ENCODE data around the gene ING1.

ING1 gene

GRCh38 chr13:110702089-110702488, 11.4 kb upstream of the ING1 start:
- Histone ChIP-seq H2AFZ (ENCODE audit: insufficient read depth, low read length, poor library complexity) (no peak overlapping the region), H3K23ac (ENCODE audit: low read length) (no peak overlapping the region), H2AK5ac (ENCODE audit: low read length) (no peak overlapping the region), H3K14ac (ENCODE audit: low read length) (no peak overlapping the region), H2BK5ac (ENCODE audit: low read depth, low read length, poor library complexity) (no peak overlapping the region), H3K4me1 (ENCODE audit: control insufficient read depth in 1 of 2, insufficient read depth in 2 of 2, low read length in 2 of 2) (peaks cover 3 to 11% of the 10 kb centered on the region in 2 experiments), H3K27ac (ENCODE audit: low read depth, low read length) (no peak overlapping the region), H3K36me3 (ENCODE audit: control insufficient read depth in 1 of 2, insufficient read depth in 2 of 2, low read length in 2 of 2) (peaks cover 16 to 32% of the 10 kb centered on the region in 2 experiments), H3K4me2 (ENCODE audit: low read length) (no peak overlapping the region), H3K4ac (ENCODE audit: low read depth, low read length) (no peak overlapping the region), H3K9ac (ENCODE audit: low read length) (no peak overlapping the region), H4K8ac (ENCODE audit: low read depth, low read length) (no peak overlapping the region), H4K91ac (ENCODE audit: low read depth, low read length) (no peak overlapping the region), H3K9me3 (ENCODE audit: insufficient read depth, low read depth, low read length) (peaks cover 10% of the 10 kb centered on the region), H3K4me3 (ENCODE audit: low read depth, low read length) (no peak overlapping the region), H3K18ac (ENCODE audit: low read length) (no peak overlapping the region), H4K12ac (ENCODE audit: low read depth, low read length) (no peak overlapping the region), H3K27me3 (ENCODE audit: insufficient read depth, low read length) (no peaks in the 10 kb centered on the region), H3K79me2 (ENCODE audit: control insufficient read depth, insufficient read depth, low read length, poor library complexity) (peaks cover 3% of the 10 kb centered on the region), H2BK120ac (ENCODE audit: insufficient read depth, low read length, poor library complexity) (no peak overlapping the region), H2BK12ac (ENCODE audit: low read length) (no peak overlapping the region), H3K79me1 (ENCODE audit: low read length) (peaks cover 3% of the 10 kb centered on the region)
- WGBS (ENCODE audit: extremely low coverage, insufficient coverage, insufficient read length): no CpG with 5 or more reads among the region's 3 CpGs
- DNase-seq: no peak

DNA sequence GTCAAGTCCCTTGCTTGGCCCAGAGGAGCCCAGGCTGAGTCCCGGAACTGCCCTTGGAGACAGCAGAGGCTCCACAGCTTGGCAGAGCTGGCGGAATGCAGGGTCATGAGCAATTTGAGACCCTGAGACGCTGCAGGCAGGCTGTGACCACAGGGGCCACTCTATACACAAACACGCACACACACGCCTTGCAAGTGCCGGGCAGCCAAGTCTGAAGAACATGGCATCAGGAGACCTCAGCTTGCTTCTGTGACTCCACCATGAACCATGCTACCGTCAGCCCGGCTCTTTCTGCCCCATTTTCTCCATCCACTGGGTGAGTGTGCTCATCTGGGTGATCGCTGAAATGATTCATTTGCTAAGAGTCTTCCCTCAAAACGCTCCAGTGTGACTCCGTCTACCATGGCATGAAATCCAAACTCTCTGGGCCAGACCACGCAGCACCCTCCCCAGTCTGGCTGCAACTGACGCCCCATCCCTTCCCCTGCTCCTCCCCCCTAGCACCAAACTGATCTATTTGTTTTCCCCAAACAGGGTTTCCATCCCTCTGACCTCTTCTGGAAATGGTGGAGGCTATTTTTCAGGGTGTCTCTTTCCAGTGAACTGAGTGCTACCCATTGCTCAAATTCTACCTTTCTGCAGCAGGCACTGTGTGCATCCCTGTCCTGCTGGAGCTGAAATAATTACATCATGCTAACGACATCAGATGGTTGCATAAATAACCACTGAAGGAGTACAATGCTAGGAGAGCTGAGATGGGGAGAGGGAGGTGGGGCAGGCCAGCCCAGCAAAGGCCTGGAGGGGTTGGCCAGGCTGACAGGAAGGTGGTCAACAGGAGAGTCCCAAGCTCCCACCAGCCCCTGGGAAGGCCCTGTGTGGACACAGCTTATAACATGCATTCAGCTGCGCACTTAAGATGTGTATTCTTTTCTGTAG, 10.6 kb upstream of the ING1 start:
- no peak overlapping the region for H3K4me3 ChIP-seq (ENCODE audit: low read depth, low read length)
- no peak overlapping the region for H3K4me2 ChIP-seq (ENCODE audit: low read length)
- H3K36me3 ChIP-seq (ENCODE audit: control insufficient read depth in 1 of 2, insufficient read depth in 2 of 2, low read length in 2 of 2): peaks cover 16 to 30% of the 10 kb centered on the region in 2 experiments
- H3K27me3 ChIP-seq (ENCODE audit: insufficient read depth, low read length): no peaks in the 10 kb centered on the region
- no peak overlapping the region for H3K9ac ChIP-seq (ENCODE audit: low read length)
- H2BK12ac ChIP-seq (ENCODE audit: low read length): no peak overlapping the region
- no CpG with 5 or more reads among the region's 15 CpGs for WGBS (ENCODE audit: extremely low coverage, insufficient coverage, insufficient read length)
- no peak overlapping the region for H4K8ac ChIP-seq (ENCODE audit: low read depth, low read length)
- peaks cover 3 to 11% of the 10 kb centered on the region in 2 experiments for H3K4me1 ChIP-seq (ENCODE audit: control insufficient read depth in 1 of 2, insufficient read depth in 2 of 2, low read length in 2 of 2)
- H3K79me2 ChIP-seq (ENCODE audit: control insufficient read depth, insufficient read depth, low read length, poor library complexity): peaks cover 3% of the 10 kb centered on the region
- H3K9me3 ChIP-seq (ENCODE audit: insufficient read depth, low read depth, low read length): peaks cover 10% of the 10 kb centered on the region
- H3K27ac ChIP-seq (ENCODE audit: low read depth, low read length): no peak overlapping the region
- no peak overlapping the region for H2AK5ac ChIP-seq (ENCODE audit: low read length)
- H2BK120ac ChIP-seq (ENCODE audit: insufficient read depth, low read length, poor library complexity): no peak overlapping the region
- no peak overlapping the region for H4K12ac ChIP-seq (ENCODE audit: low read depth, low read length)
- H3K79me1 ChIP-seq (ENCODE audit: low read length): peaks cover 3% of the 10 kb centered on the region
- H3K4ac ChIP-seq (ENCODE audit: low read depth, low read length): no peak overlapping the region
- H3K14ac ChIP-seq (ENCODE audit: low read length): no peak overlapping the region
- H3K23ac ChIP-seq (ENCODE audit: low read length): peak overlapping the region; percentile 80
- no peak overlapping the region for H2AFZ ChIP-seq (ENCODE audit: insufficient read depth, low read length, poor library complexity)
- DNase-seq: no peak
- H4K91ac ChIP-seq (ENCODE audit: low read depth, low read length): no peak overlapping the region
- H3K18ac ChIP-seq (ENCODE audit: low read length): no peak overlapping the region
- no peak overlapping the region for H2BK5ac ChIP-seq (ENCODE audit: low read depth, low read length, poor library complexity)

GRCh38 chr13:110705356-110705825, 8.1 kb upstream of the ING1 start:
- no peaks in the 10 kb centered on the region for H3K27me3 ChIP-seq (ENCODE audit: insufficient read depth, low read length)
- H3K79me2 ChIP-seq (ENCODE audit: control insufficient read depth, insufficient read depth, low read length, poor library complexity): peaks cover 3% of the 10 kb centered on the region
- H2BK12ac ChIP-seq (ENCODE audit: low read length): no peak overlapping the region
- H3K79me1 ChIP-seq (ENCODE audit: low read length): peaks cover 3% of the 10 kb centered on the region
- H3K18ac ChIP-seq (ENCODE audit: low read length): peak overlapping the region; percentile 96
- peak overlapping the region; percentile 68 for H2BK120ac ChIP-seq (ENCODE audit: insufficient read depth, low read length, poor library complexity)
- H3K27ac ChIP-seq (ENCODE audit: low read depth, low read length): peak overlapping the region; percentile 54
- H2BK5ac ChIP-seq (ENCODE audit: low read depth, low read length, poor library complexity): peak overlapping the region; percentile 71
- DNase-seq: peak in 1 of 2 donors; percentile 25
- H3K4me3 ChIP-seq (ENCODE audit: low read depth, low read length): peak overlapping the region; percentile 87
- H3K4me2 ChIP-seq (ENCODE audit: low read length): peak overlapping the region; percentile 94
- no CpG with 5 or more reads among the region's 12 CpGs for WGBS (ENCODE audit: extremely low coverage, insufficient coverage, insufficient read length)
- H4K8ac ChIP-seq (ENCODE audit: low read depth, low read length): peak overlapping the region; percentile 91
- peaks cover 7% of the 10 kb centered on the region for H3K9me3 ChIP-seq (ENCODE audit: insufficient read depth, low read depth, low read length)
- H4K91ac ChIP-seq (ENCODE audit: low read depth, low read length): peak overlapping the region; percentile 90
- H3K36me3 ChIP-seq (ENCODE audit: control insufficient read depth in 1 of 2, insufficient read depth in 2 of 2, low read length in 2 of 2): peaks cover under 1 to 14% of the 10 kb centered on the region in 2 experiments
- peak overlapping the region; percentile 31 for H2AK5ac ChIP-seq (ENCODE audit: low read length)
- peak overlapping the region; percentile 95 for H2AFZ ChIP-seq (ENCODE audit: insufficient read depth, low read length, poor library complexity)
- peak overlapping the region; percentile 80 for H3K14ac ChIP-seq (ENCODE audit: low read length)
- peaks cover 3 to 11% of the 10 kb centered on the region in 2 experiments for H3K4me1 ChIP-seq (ENCODE audit: control insufficient read depth in 1 of 2, insufficient read depth in 2 of 2, low read length in 2 of 2)
- H3K9ac ChIP-seq (ENCODE audit: low read length): peak overlapping the region; percentile 91
- H4K12ac ChIP-seq (ENCODE audit: low read depth, low read length): peak overlapping the region; percentile 92
- peak overlapping the region; percentile 84 for H3K4ac ChIP-seq (ENCODE audit: low read depth, low read length)
- no peak overlapping the region for H3K23ac ChIP-seq (ENCODE audit: low read length)

DNA sequence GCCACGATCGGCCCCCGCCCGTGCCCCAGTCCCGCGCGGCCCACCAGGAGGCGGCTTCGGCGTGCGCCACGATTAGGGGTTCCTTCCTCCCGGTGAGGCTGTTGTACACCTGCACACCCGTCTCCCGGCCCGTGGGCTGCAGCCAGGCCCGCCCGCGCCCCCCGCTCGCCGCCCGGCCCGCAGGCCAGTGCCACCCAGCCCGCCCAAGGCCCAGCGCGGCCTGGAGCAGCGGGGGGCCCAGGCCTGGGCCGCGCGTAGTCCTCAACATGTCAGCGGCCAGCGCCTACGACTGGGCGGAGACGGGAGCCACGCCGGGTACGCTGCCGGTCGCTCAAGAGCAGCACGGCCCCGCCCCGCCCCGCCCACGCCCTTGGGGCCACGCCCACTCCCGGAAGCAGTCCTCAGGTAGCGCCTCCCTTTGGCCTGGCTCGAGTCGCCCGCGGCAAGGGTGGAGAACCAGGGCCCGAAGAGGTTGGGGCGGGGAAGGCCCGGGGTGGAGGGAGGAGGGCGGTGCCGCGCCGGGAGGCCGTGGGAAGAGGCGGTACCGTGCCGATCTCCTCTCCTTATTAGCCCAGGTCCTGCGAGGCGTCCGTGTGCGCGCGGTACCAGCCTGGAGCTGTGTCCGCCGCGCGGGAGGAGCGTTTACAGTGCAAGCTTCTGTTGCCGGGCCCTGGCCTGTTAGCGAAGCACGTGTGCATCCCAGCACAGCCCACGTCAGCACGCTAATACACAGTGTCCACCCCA, 7.5 kb upstream of the ING1 start, which contains the start of gene CARS2:
TSS of gene CARS2 (minus strand) at position 291 of the 744 bp plus-strand sequence. CDS start at position 268, 23 bp downstream.
- peak within 1 kb of the TSS; percentile 54 for H3K27ac ChIP-seq (ENCODE audit: low read depth, low read length)
- H2BK12ac ChIP-seq (ENCODE audit: low read length): no peak within 1 kb of the TSS
- H3K14ac ChIP-seq (ENCODE audit: low read length): peak within 1 kb of the TSS; percentile 80
- peak within 1 kb of the TSS; percentile 84 for H3K4ac ChIP-seq (ENCODE audit: low read depth, low read length)
- peak within 1 kb of the TSS; percentile 92 for H4K12ac ChIP-seq (ENCODE audit: low read depth, low read length)
- WGBS (ENCODE audit: extremely low coverage, insufficient coverage, insufficient read length): no CpG with 5 or more reads among the region's 80 CpGs
- H4K91ac ChIP-seq (ENCODE audit: low read depth, low read length): peak within 1 kb of the TSS; percentile 90
- H3K23ac ChIP-seq (ENCODE audit: low read length): peak within 1 kb of the TSS; percentile 100
- peak within 1 kb of the TSS; percentile 71 for H2BK5ac ChIP-seq (ENCODE audit: low read depth, low read length, poor library complexity)
- H3K36me3 ChIP-seq (ENCODE audit: control insufficient read depth in 1 of 2, insufficient read depth in 2 of 2, low read length in 2 of 2): peaks cover 0 to 10% of the 10 kb centered on the region in 2 experiments
- H3K79me1 ChIP-seq (ENCODE audit: low read length): peaks cover 3% of the 10 kb centered on the region
- H3K4me1 ChIP-seq (ENCODE audit: control insufficient read depth in 1 of 2, insufficient read depth in 2 of 2, low read length in 2 of 2): peaks cover 3 to 11% of the 10 kb centered on the region in 2 experiments
- H4K8ac ChIP-seq (ENCODE audit: low read depth, low read length): peak within 1 kb of the TSS; percentile 91
- peaks cover 3% of the 10 kb centered on the region for H3K79me2 ChIP-seq (ENCODE audit: control insufficient read depth, insufficient read depth, low read length, poor library complexity)
- peak within 1 kb of the TSS; percentile 87 for H3K4me3 ChIP-seq (ENCODE audit: low read depth, low read length)
- peak within 1 kb of the TSS; percentile 68 for H2BK120ac ChIP-seq (ENCODE audit: insufficient read depth, low read length, poor library complexity)
- H3K27me3 ChIP-seq (ENCODE audit: insufficient read depth, low read length): no peaks in the 10 kb centered on the region
- peak; percentile 99 for DNase-seq
- peaks cover 7% of the 10 kb centered on the region for H3K9me3 ChIP-seq (ENCODE audit: insufficient read depth, low read depth, low read length)
- peak within 1 kb of the TSS; percentile 96 for H3K18ac ChIP-seq (ENCODE audit: low read length)
- H2AK5ac ChIP-seq (ENCODE audit: low read length): peak within 1 kb of the TSS; percentile 31
- H2AFZ ChIP-seq (ENCODE audit: insufficient read depth, low read length, poor library complexity): peak within 1 kb of the TSS; percentile 95
- H3K9ac ChIP-seq (ENCODE audit: low read length): peak within 1 kb of the TSS; percentile 91
- peak within 1 kb of the TSS; percentile 94 for H3K4me2 ChIP-seq (ENCODE audit: low read length)

All from trophoblast cell (in vitro differentiated cells and primary cell).